ENCODE results near the gene RBM24.

- TF ChIP-seq POLR2A (IDR thresholded peaks at IDR 0.05), result no peak
- TF ChIP-seq CTCF (IDR thresholded peaks at IDR 0.05), result no peak
These were observed 34.1 kb downstream of the RBM24 start for GRCh38 chr6:17315262-17315661.

Measured in breast epithelium (tissue), 3 donors.